Fibroblast of villous mesenchyme (primary cell): ENCODE data around the gene TMEM238. TPM values are rescaled to one million over a fixed set of nuclear protein-coding genes. Genes with fewer than 3 reads are reported as not detected.

Experiments
- DNase-seq: peaks from one replicate; pipeline ENCODE4 v3.0.0-alpha.2; 2010; ENCODE audit warnings: low read depth
- H3K4me3 ChIP-seq: 2 replicates; pipeline ENCODE4 v1.5.1; 2011; ENCODE audit warnings: low read depth, mild to moderate bottlenecking, low read length
- CTCF ChIP-seq: IDR thresholded peaks from 2 replicates; pipeline ENCODE4 v1.5.1; 2012; ENCODE audit warnings: low read depth, mild to moderate bottlenecking, low read length; ENCODE audit not compliant: insufficient read depth
- total RNA-seq: library from RNA; depleted of rRNA; stranded (reverse); fragments of >200 nt; gene quantifications from 2 replicates; pipeline ENCODE4 v1.2.3, GENCODE V29; 2012

The TMEM238 gene
- total RNA-seq, 1 donor = not detected

- no peak for TF ChIP-seq CTCF
- no peak for DNase-seq
- H3K4me3 ChIP-seq = no peak overlapping the region
Observed at GRCh38 chr19:55348317-55349034, 35.6 kb downstream of the TMEM238 start.

GRCh38 chr19:55347442-55348009 lies 36.6 kb downstream of the TMEM238 start:
- H3K4me3 ChIP-seq = no peak overlapping the region
- TF ChIP-seq CTCF = no peak
- no peak for DNase-seq

DNA sequence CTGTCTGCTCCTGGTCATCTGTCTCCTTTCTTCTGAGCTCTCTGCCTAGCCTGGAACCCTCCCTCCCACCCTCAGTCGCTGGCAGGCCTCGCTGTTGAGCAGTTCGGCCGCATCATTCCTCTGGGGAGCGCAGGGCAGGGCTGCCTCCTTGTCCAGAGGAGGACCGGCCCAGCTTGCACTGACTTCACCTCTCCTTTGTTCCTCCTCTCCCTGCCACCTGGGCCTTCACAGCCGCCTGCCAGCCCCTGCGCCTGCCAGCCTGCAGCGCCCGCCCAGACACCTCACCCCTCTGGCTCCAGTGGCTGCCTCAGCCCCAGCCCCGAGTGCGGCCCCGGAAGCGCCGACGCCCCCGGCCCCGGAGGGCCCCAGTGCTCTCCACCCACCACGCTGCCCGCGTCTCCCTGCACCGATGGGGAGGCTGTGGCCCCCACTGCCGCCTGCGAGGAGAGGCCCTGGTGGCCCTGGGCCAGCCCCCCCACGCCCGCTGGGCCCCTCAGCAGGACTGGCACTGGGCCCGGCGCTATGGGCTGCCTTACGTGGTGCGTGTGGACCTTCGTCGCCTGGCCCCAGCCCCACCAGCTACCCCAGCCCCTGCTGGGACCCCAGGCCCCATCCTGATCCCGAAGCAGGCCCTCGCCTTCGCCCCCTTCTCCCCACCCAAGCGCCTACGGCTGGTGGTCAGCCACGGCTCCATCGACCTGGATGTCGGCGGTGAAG lies 37.2 kb downstream of the TMEM238 start:
- H3K4me3 ChIP-seq = no peak overlapping the region
- DNase-seq = no peak
- TF ChIP-seq CTCF = no peak

- DNase-seq = no peak
- H3K4me3 ChIP-seq = no peak overlapping the region
- no peak for TF ChIP-seq CTCF
Observed at GRCh38 chr19:55345818-55346724, 38.0 kb downstream of the TMEM238 start.

- TF ChIP-seq CTCF = no peak
- no peak overlapping the region for H3K4me3 ChIP-seq
- no peak for DNase-seq
Observed at GRCh38 chr19:55345101-55345817, 38.8 kb downstream of the TMEM238 start.

GRCh38 chr19:55344444-55344843 lies 39.6 kb downstream of the TMEM238 start:
- peak; percentile 14 for TF ChIP-seq CTCF
- DNase-seq = peak; percentile 44

More at GRCh38 chr19:55344444-55344843, 39.6 kb downstream of the TMEM238 start:
- no peak overlapping the region for H3K4me3 ChIP-seq
